ENCODE results near the gene ECEL1.

ECEL1 gene

GRCh38 chr2:232521959-232522622, 34.5 kb upstream of the ECEL1 start:
- Histone ChIP-seq H3K27me3 (ENCODE audit: control insufficient read depth in 2 of 2, insufficient read depth in 2 of 2, low read length in 2 of 2) (peaks cover 20% of the 10 kb centered on the region in 2 donors), H3K9ac (ENCODE audit: low read depth in 1 of 2, low read length in 2 of 2) (no peak overlapping the region), H3K27ac (ENCODE audit: low read depth in 2 of 2, low read length in 2 of 2) (no peak overlapping the region), H3K9me3 (ENCODE audit: control insufficient read depth in 2 of 2, low read length in 2 of 2) (no peaks in the 10 kb centered on the region), H3K4me3 (ENCODE audit: low read length in 2 of 2) (no peak overlapping the region), H3K36me3 (ENCODE audit: control insufficient read depth in 2 of 2, insufficient read depth in 2 of 2, low read length in 2 of 2) (no peaks in the 10 kb centered on the region), H3K4me1 (ENCODE audit: control insufficient read depth in 2 of 2, insufficient read depth in 2 of 2, low read length in 2 of 2) (no peaks in the 10 kb centered on the region)

DNA sequence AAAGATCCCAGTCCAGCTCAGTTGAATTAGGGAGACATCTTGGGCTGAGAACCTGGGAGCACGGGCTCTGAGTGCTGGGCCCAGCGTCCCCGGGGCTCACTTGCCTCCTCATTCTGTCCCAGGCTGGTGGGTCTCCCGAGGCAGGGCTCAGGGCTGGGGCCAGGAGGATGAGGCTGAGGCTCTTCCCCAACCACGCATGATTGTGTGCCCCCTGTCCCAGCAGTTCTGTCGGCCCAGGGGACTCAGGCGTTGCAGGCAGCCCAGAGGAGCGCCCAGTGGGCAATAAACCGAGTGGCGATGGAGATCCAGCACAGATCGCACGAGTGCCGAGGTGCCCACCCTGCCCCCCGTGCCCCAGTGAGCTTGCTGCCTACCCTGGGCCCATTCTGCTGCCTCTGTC, 33.5 kb upstream of the ECEL1 start:
- no peaks in the 10 kb centered on the region for H3K4me1 ChIP-seq (ENCODE audit: control insufficient read depth in 2 of 2, insufficient read depth in 2 of 2, low read length in 2 of 2)
- no peak overlapping the region for H3K27ac ChIP-seq (ENCODE audit: low read depth in 2 of 2, low read length in 2 of 2)
- no peaks in the 10 kb centered on the region for H3K36me3 ChIP-seq (ENCODE audit: control insufficient read depth in 2 of 2, insufficient read depth in 2 of 2, low read length in 2 of 2)
- H3K9ac ChIP-seq (ENCODE audit: low read depth in 1 of 2, low read length in 2 of 2): no peak overlapping the region
- no peak overlapping the region for H3K4me3 ChIP-seq (ENCODE audit: low read length in 2 of 2)
- H3K27me3 ChIP-seq (ENCODE audit: control insufficient read depth in 2 of 2, insufficient read depth in 2 of 2, low read length in 2 of 2): peaks cover 20% of the 10 kb centered on the region in 2 donors
- no peaks in the 10 kb centered on the region for H3K9me3 ChIP-seq (ENCODE audit: control insufficient read depth in 2 of 2, low read length in 2 of 2)

GRCh38 chr2:232520489-232520888, 32.9 kb upstream of the ECEL1 start:
- Histone ChIP-seq H3K9me3 (ENCODE audit: control insufficient read depth in 2 of 2, low read length in 2 of 2) (no peaks in the 10 kb centered on the region), H3K9ac (ENCODE audit: low read depth in 1 of 2, low read length in 2 of 2) (no peak overlapping the region), H3K4me1 (ENCODE audit: control insufficient read depth in 2 of 2, insufficient read depth in 2 of 2, low read length in 2 of 2) (no peaks in the 10 kb centered on the region), H3K27me3 (ENCODE audit: control insufficient read depth in 2 of 2, insufficient read depth in 2 of 2, low read length in 2 of 2) (peaks cover 20% of the 10 kb centered on the region in 2 donors), H3K27ac (ENCODE audit: low read depth in 2 of 2, low read length in 2 of 2) (no peak overlapping the region), H3K36me3 (ENCODE audit: control insufficient read depth in 2 of 2, insufficient read depth in 2 of 2, low read length in 2 of 2) (no peaks in the 10 kb centered on the region), H3K4me3 (ENCODE audit: low read length in 2 of 2) (no peak overlapping the region)

DNA sequence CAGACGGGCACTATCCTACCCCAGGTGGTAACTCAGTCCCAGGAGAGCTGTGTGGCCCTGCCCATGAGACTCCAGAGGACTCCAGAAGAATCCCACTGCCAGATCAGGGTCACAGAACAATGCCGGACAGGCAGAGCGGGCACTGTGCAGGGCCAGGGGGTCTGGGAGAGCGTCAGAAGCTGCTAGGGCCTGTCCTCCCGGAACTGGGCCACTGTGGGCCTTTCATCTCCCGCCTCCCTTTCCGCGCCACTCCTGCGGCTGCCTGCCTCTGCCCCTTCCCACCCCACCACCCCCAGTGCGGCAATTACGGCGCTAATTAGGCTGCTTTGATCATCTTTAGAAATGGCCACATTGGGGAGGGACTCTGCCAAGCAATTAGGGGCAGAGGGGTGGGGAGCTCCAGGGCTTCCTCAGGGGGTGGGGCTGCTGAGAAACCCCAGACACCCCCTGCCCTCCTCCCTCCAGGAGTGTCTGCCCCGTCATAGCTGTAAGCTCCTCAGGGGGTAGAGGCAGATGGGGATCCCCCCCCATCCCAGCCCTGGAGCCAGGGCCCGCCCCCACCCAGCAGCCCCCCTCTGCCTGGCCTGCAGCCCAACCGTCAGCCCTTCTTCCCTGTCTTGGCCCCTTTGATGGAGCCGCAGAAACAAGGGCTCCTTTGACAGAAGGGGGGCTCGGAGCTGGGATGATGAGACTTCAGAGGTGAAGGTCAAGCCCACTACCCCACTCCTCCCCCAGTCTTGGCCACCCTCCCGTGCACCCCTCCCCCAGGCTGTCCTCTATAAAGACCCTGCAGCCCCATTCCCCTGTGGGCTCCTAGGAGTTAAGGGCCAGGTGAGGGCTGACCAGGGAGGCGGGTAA, 32.2 kb upstream of the ECEL1 start, which contains the start of gene PRSS56:
Gene PRSS56, plus strand, starts transcription at position 808 of the 858 bp plus-strand sequence. CDS start 211 bp downstream, outside the sequence.
- H3K4me1 ChIP-seq (ENCODE audit: control insufficient read depth in 2 of 2, insufficient read depth in 2 of 2, low read length in 2 of 2): no peaks in the 10 kb centered on the region
- H3K9ac ChIP-seq (ENCODE audit: low read depth in 1 of 2, low read length in 2 of 2): no peak within 1 kb of the TSS
- no peaks in the 10 kb centered on the region for H3K9me3 ChIP-seq (ENCODE audit: control insufficient read depth in 2 of 2, low read length in 2 of 2)
- H3K36me3 ChIP-seq (ENCODE audit: control insufficient read depth in 2 of 2, insufficient read depth in 2 of 2, low read length in 2 of 2): no peaks in the 10 kb centered on the region
- no peak within 1 kb of the TSS for H3K27ac ChIP-seq (ENCODE audit: low read depth in 2 of 2, low read length in 2 of 2)
- no peak within 1 kb of the TSS for H3K4me3 ChIP-seq (ENCODE audit: low read length in 2 of 2)
- peaks cover 20% of the 10 kb centered on the region in 2 donors for H3K27me3 ChIP-seq (ENCODE audit: control insufficient read depth in 2 of 2, insufficient read depth in 2 of 2, low read length in 2 of 2)

GRCh38 chr2:232518844-232519243, 31.2 kb upstream of the ECEL1 start:
- H3K27ac ChIP-seq (ENCODE audit: low read depth in 2 of 2, low read length in 2 of 2): no peak overlapping the region
- H3K4me1 ChIP-seq (ENCODE audit: control insufficient read depth in 2 of 2, insufficient read depth in 2 of 2, low read length in 2 of 2): no peaks in the 10 kb centered on the region
- peaks cover 12 to 13% of the 10 kb centered on the region in 2 donors for H3K27me3 ChIP-seq (ENCODE audit: control insufficient read depth in 2 of 2, insufficient read depth in 2 of 2, low read length in 2 of 2)
- H3K9me3 ChIP-seq (ENCODE audit: control insufficient read depth in 2 of 2, low read length in 2 of 2): no peaks in the 10 kb centered on the region
- no peaks in the 10 kb centered on the region for H3K36me3 ChIP-seq (ENCODE audit: control insufficient read depth in 2 of 2, insufficient read depth in 2 of 2, low read length in 2 of 2)
- no peak overlapping the region for H3K9ac ChIP-seq (ENCODE audit: low read depth in 1 of 2, low read length in 2 of 2)
- no peak overlapping the region for H3K4me3 ChIP-seq (ENCODE audit: low read length in 2 of 2)

DNA sequence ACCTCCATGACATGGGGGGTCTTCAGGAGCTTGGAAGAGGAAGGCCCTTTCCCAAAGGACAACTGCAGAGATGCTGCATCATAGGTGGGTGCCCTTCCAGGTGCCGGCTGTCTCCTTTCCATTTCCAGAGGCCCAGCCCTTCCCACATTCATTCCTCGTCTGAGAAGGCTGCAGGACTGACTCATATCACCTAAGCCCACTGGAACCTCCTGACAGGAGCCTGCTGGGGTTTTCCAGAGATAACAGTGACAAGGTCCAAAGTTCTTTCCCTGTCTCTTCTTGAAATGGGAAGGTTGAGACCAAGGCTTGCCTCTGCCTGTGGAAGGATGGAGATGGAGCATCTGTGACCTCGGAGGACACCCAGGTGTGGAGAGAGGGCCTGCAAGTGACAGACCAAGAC, 28.9 kb upstream of the ECEL1 start:
- Histone ChIP-seq H3K27me3 (ENCODE audit: control insufficient read depth in 2 of 2, insufficient read depth in 2 of 2, low read length in 2 of 2) (peaks cover 3 to 7% of the 10 kb centered on the region in 2 donors), H3K4me3 (ENCODE audit: low read length in 2 of 2) (no peak overlapping the region), H3K4me1 (ENCODE audit: control insufficient read depth in 2 of 2, insufficient read depth in 2 of 2, low read length in 2 of 2) (no peaks in the 10 kb centered on the region), H3K9ac (ENCODE audit: low read depth in 1 of 2, low read length in 2 of 2) (no peak overlapping the region), H3K9me3 (ENCODE audit: control insufficient read depth in 2 of 2, low read length in 2 of 2) (no peaks in the 10 kb centered on the region), H3K36me3 (ENCODE audit: control insufficient read depth in 2 of 2, insufficient read depth in 2 of 2, low read length in 2 of 2) (no peaks in the 10 kb centered on the region), H3K27ac (ENCODE audit: low read depth in 2 of 2, low read length in 2 of 2) (no peak overlapping the region)

- Histone ChIP-seq H3K36me3 (ENCODE audit: control insufficient read depth in 2 of 2, insufficient read depth in 2 of 2, low read length in 2 of 2) (no peaks in the 10 kb centered on the region), H3K27me3 (ENCODE audit: control insufficient read depth in 2 of 2, insufficient read depth in 2 of 2, low read length in 2 of 2) (peaks cover 3 to 5% of the 10 kb centered on the region in 2 donors), H3K4me1 (ENCODE audit: control insufficient read depth in 2 of 2, insufficient read depth in 2 of 2, low read length in 2 of 2) (no peaks in the 10 kb centered on the region), H3K9ac (ENCODE audit: low read depth in 1 of 2, low read length in 2 of 2) (no peak overlapping the region), H3K4me3 (ENCODE audit: low read length in 2 of 2) (no peak overlapping the region), H3K27ac (ENCODE audit: low read depth in 2 of 2, low read length in 2 of 2) (no peak overlapping the region), H3K9me3 (ENCODE audit: control insufficient read depth in 2 of 2, low read length in 2 of 2) (no peaks in the 10 kb centered on the region)
These were observed 28.0 kb upstream of the ECEL1 start for GRCh38 chr2:232515639-232516038.

DNA sequence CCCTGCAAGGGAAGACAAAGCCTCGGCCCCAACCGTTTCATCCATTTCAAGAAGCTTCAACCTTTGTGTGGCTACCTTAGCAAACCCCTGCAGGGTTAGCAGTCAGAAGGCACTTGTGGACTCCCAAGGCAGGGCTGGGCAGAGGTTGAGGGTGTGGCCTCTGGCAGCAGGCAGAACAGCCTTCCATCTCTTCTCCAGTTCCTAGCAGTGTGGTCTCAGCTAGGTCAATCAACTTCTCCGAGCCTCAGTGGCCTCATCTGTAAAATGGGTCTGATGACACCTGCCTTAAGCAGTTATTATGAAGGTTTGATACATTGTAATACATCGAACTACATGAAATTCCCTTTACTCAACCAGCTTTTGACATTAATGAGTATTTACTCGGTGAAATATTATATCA, 25.7 kb upstream of the ECEL1 start:
- Histone ChIP-seq H3K27me3 (ENCODE audit: control insufficient read depth in 2 of 2, insufficient read depth in 2 of 2, low read length in 2 of 2) (peaks cover 0 to 5% of the 10 kb centered on the region in 2 donors), H3K36me3 (ENCODE audit: control insufficient read depth in 2 of 2, insufficient read depth in 2 of 2, low read length in 2 of 2) (no peaks in the 10 kb centered on the region), H3K9ac (ENCODE audit: low read depth in 1 of 2, low read length in 2 of 2) (no peak overlapping the region), H3K9me3 (ENCODE audit: control insufficient read depth in 2 of 2, low read length in 2 of 2) (no peaks in the 10 kb centered on the region), H3K4me3 (ENCODE audit: low read length in 2 of 2) (no peak overlapping the region), H3K4me1 (ENCODE audit: control insufficient read depth in 2 of 2, insufficient read depth in 2 of 2, low read length in 2 of 2) (no peaks in the 10 kb centered on the region), H3K27ac (ENCODE audit: low read depth in 2 of 2, low read length in 2 of 2) (no peak overlapping the region)

DNA sequence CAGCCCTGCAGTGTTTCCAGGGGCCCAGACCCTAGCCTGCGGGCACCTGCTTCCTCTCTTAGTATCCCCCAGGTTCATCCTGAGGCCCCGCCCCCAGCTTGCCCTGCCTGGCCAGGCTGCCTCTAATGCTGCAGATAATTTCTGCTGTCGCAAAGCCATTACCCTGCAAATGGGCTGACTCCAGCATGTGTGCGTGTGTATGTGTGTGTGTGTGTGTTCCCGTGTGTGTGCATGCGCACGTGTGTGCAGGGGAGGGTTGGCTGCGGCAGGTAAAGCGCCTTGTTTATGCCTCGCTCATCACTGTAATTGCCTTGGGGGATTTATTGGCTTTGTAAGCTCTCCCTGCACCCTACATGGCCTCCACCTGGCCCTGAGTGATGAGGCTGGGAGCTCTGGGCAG, 25.0 kb upstream of the ECEL1 start:
- no peaks in the 10 kb centered on the region for H3K36me3 ChIP-seq (ENCODE audit: control insufficient read depth in 2 of 2, insufficient read depth in 2 of 2, low read length in 2 of 2)
- H3K4me3 ChIP-seq (ENCODE audit: low read length in 2 of 2): no peak overlapping the region
- no peaks in the 10 kb centered on the region for H3K4me1 ChIP-seq (ENCODE audit: control insufficient read depth in 2 of 2, insufficient read depth in 2 of 2, low read length in 2 of 2)
- H3K27me3 ChIP-seq (ENCODE audit: control insufficient read depth in 2 of 2, insufficient read depth in 2 of 2, low read length in 2 of 2): peaks cover 0 to 6% of the 10 kb centered on the region in 2 donors
- H3K9me3 ChIP-seq (ENCODE audit: control insufficient read depth in 2 of 2, low read length in 2 of 2): no peaks in the 10 kb centered on the region
- no peak overlapping the region for H3K27ac ChIP-seq (ENCODE audit: low read depth in 2 of 2, low read length in 2 of 2)
- no peak overlapping the region for H3K9ac ChIP-seq (ENCODE audit: low read depth in 1 of 2, low read length in 2 of 2)

DNA sequence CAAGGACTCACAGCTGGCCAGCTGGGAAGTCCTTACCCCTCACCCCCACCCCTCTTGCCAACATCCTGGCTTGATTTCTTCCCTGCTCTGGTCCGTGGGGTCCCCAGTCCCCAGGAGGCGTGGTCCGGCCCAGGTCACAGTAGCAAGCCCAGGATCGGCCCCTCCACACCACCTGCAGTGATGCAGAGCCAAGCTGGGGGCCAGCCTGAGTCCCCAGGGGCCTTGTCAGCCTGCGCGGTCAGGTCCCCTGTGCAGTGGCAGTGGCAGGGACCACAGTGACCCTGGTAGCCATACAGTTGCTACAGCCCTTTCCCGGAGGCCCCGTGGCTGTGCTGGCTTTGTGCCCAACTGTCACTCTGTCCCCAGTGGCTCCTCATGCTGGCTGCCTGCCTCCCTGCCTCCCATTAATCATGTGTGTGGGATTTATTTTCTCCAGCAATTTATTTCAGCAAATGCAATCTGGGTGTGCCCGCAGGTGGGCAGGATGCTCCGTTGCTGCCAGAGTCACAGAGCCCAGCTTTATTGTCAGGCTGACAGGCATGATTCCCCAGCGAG, 23.8 kb upstream of the ECEL1 start:
- Histone ChIP-seq H3K9ac (ENCODE audit: low read depth in 1 of 2, low read length in 2 of 2) (no peak overlapping the region), H3K9me3 (ENCODE audit: control insufficient read depth in 2 of 2, low read length in 2 of 2) (no peaks in the 10 kb centered on the region), H3K27ac (ENCODE audit: low read depth in 2 of 2, low read length in 2 of 2) (no peak overlapping the region), H3K4me3 (ENCODE audit: low read length in 2 of 2) (no peak overlapping the region), H3K4me1 (ENCODE audit: control insufficient read depth in 2 of 2, insufficient read depth in 2 of 2, low read length in 2 of 2) (no peaks in the 10 kb centered on the region), H3K36me3 (ENCODE audit: control insufficient read depth in 2 of 2, insufficient read depth in 2 of 2, low read length in 2 of 2) (no peaks in the 10 kb centered on the region), H3K27me3 (ENCODE audit: control insufficient read depth in 2 of 2, insufficient read depth in 2 of 2, low read length in 2 of 2) (peaks cover 3 to 10% of the 10 kb centered on the region in 2 donors)
